ENCODE data around the gene SAPCD2. TPM values are rescaled to one million over a fixed set of nuclear protein-coding genes. Genes with fewer than 3 reads are reported as not detected.
A peak's percentile ranks its signal among the peaks of the same experiment; 100 is the strongest.

The SAPCD2 gene
- total RNA-seq, 1 experiment from 2014 or later: 62.9 TPM

DNA sequence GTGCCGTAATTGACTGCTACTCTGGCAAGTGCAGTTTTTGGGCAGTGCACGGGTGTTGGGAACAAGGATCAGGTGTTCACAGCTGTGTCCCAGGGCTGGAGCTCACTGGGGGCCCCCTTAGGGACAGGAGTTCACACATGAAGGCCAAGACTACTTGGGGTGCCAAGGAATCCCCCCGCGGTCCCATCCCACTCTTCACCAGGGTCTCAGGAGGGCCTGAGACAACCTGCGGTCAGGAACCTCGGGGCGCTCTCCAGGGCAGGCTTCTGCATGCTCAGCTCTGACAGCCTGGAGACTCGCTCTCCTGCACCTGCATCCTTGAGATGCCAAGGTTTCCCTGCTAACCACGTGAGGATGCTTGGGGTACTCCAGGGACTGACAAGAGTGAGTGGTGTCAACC is 14.2 kb upstream of the SAPCD2 start:
- no peak for DNase-seq (ENCODE audit: low spot score)
- in situ Hi-C loops (cut with HindIII; ENCODE audit: low sequenced_read_pairs): no loop called here

DNA sequence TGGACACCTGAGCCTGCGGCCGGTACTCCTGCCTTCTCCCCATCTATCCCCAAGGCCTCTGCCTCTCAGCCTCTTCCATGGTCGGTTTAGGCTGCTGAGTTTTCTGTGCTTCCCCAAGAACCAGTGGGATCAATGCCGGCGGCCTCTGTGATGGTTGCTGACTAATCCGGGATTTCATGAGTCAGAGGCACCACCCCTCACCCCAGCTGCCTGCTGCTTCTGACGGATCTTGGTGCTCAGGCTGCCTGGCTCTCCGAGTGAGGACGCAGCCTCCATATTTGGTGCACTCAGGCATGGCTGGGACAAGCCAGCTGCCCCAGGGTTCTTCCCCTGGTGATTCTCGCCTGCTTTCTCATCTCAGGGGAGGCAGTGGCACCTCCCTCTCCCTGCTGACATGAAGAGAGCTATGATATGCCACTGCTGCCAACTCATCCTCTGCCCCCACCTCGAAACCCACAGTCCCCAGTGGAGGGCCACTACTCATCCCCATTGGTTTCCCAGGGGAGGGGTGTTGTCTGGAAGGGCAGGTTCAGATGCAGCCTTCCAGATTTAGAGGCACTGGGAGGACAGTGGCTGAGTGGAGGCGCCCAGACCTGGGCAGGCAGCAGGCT is 13.1 kb upstream of the SAPCD2 start:
- in situ Hi-C loops (cut with HindIII; ENCODE audit: low sequenced_read_pairs): no loop called here
- DNase-seq (ENCODE audit: low spot score): peak; percentile 17

DNA sequence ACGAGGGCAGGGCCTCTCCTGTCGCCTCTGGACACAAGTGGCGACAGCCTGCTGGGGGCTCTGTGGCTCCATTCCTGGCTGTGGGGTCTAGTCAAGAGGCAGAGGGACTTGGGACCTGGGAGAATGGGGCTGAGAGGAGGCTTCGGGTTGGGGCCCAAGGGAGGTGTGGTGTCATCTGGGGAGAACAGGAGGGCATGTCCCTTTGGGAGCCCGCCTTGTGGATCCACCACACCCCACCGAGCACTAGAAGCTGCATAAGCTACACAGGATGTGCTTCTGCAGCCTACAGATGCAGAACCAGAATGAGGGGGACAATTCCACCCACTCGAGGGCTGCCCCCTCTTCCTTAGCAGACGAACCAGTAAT is 12.6 kb upstream of the SAPCD2 start:
- DNase-seq (ENCODE audit: low spot score): no peak
- in situ Hi-C loops (cut with HindIII; ENCODE audit: low sequenced_read_pairs): no loop called here

DNA sequence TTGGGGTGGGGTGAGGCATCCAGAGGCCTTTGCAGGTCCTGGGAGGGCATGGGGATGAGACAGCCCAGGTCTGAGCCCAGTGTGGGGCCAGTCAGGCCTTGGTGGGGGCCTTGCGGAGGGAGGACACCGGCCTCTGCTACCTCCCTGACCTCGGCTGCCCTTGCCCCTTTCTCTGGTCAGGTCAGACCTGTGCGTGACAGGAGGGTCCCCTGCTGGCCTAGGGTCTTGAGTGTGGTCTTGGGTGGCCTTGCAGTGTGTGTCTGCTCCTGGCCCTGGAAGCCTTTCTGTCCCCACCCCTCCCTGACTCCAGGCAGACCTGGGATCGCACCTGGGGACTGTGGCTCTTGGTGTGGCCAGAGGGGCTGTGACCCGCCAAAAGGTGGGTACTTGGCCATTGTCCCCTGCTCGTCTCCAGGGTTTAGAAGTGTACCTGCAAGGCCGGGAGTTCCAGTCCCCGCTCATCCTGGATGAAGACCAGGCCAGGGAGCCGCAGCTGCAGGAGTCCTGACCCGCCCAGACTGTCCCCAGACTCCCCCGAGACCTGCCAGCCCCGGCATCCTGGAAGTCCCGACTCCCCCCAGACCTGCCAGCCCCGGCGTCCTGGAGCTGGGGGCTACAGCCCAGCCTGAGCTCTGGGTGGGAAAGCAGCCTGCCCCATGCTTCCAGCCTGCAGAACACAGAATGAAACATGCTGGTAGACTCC is 12.0 kb upstream of the SAPCD2 start:
- in situ Hi-C loops (cut with HindIII; ENCODE audit: low sequenced_read_pairs): no loop called here
- no peak for DNase-seq (ENCODE audit: low spot score)

DNA sequence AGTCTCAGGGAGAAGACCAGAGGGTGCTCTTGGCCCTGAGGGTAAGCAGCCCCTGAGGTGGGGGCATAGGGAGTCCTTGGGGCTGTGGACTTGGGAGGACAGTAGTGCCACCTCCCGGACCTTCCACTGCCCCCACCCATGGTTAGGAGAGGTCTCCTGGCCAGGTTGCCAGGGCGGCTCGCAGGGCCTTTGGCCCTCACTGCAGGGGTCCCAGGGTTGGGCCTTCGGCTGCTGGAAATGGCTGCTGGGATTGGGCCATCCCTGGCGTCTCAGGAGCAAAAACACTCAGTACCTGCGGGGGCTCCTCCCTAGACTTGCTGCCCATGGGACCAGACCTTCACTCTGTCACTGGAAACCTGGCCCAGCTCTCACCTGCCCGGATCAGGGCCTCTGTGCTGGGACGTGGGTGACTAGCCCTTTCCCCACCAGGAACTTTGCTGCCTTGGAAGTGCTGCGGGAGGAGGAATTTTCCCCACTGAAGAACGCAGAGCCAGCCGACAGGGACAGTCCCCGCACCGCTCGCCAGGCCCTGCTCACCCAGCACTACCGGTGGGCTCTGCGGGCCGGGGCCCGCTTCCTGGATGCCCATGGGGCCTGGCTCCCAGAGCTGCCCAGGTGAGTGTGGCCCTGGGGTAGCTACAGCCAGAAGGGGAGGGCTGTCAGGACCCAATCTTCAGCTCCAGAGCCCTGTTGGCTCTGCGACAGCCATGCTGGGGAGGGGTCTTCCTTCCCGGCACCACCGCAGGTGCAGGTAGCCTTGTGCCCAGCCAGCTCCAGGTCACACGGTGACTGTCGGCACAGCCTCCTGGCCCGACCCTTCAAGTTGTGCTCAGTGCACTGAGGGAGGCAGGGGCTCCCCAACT is 10.1 kb upstream of the SAPCD2 start:
- no peak for DNase-seq (ENCODE audit: low spot score)
- in situ Hi-C loops (cut with HindIII; ENCODE audit: low sequenced_read_pairs): no loop called here

DNA sequence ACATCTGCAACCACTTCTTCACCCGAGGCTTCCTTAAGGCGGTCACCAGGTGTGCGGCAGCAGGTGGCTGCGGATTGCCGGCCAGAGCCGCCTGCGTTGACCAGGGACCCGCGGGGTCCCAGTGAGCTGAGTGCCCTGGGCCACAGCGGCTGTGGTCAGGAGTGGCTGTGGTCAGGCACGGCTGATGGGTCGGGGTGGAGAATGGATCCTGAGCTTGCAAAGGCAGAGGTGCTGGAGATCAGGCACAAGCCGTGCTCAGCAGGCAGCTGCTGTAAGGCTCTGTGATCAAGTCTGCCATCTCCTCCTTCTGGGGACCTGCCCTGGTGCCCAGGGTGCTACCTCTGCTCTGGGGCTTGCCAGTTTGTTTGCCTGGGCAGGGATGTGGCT is 9.0 kb upstream of the SAPCD2 start:
- DNase-seq (ENCODE audit: low spot score): no peak
- in situ Hi-C loops (cut with HindIII; ENCODE audit: low sequenced_read_pairs): no loop called here

DNA sequence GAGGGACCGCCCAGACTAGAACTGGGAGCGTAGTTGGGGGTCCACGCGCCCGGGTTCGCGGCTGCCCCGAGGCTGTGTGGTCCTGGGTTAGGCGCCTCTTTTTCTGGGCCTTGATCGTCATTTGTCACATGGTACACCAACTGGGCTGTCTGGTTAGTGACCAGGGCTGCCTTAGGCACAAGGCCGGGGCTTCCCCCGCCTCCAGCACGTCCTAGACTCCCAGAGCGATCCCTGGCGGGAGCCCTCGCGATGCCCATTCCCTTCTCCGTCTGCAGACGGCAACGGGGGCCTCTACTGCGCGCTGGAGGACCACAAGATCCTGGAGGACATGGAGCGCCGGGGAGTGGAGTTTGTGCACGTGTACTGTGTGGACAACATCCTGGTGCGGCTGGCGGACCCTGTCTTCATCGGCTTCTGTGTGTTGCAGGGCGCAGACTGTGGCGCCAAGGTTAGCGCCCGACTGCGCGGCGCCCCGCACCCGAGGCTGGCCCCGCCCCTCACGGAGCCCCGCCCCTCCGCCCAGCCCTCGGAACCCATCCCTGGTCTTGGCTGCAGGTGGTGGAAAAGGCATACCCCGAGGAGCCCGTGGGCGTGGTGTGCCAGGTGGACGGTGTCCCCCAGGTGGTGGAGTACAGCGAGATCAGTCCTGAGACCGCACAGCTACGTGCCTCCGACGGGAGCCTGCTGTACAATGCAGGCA is 8.5 kb upstream of the SAPCD2 start:
- no peak for DNase-seq (ENCODE audit: low spot score)
- in situ Hi-C loops (cut with HindIII; ENCODE audit: low sequenced_read_pairs): no loop called here

DNA sequence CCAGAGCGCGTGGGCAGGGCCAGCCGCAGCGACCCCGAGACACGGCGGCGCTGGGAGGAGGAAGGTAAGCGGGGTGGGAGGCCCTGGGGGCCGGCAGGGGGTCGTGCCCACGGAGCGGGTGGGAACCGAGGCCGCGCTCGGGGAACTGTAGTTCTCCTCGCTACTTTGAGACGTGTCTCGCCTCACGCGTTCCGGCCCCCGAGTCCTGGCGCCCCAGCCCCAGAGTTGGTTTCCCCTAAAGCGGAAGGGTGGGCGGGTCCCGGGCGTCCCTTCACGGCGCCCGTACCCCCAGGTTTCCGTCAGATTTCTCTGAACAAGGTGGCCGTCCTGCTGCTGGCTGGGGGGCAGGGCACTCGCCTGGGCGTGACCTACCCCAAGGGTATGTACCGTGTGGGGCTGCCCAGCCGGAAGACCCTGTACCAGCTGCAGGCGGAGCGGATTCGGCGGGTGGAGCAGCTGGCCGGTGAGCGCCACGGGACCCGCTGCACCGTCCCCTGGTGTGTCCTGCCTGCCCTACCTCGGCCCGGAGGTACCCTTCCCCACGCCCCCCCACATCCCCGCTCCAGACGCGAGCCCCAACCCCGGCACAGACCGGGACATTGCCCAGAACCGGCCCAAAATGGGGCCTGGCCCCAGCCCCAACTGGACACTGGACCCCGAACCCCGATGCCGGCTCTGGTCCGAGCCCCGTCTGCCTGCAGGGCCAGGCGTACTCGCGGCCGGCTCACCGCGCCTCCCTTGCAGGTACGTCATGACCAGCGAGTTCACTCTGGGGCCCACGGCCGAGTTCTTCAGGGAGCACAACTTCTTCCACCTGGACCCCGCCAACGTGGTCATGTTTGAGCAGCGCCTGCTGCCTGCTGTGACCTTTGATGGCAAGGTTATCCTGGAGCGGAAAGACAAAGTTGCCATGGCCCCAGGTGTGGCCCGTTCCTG is 7.7 kb upstream of the SAPCD2 start:
- DNase-seq (ENCODE audit: low spot score): no peak
- in situ Hi-C loops (cut with HindIII; ENCODE audit: low sequenced_read_pairs): no loop called here

DNA sequence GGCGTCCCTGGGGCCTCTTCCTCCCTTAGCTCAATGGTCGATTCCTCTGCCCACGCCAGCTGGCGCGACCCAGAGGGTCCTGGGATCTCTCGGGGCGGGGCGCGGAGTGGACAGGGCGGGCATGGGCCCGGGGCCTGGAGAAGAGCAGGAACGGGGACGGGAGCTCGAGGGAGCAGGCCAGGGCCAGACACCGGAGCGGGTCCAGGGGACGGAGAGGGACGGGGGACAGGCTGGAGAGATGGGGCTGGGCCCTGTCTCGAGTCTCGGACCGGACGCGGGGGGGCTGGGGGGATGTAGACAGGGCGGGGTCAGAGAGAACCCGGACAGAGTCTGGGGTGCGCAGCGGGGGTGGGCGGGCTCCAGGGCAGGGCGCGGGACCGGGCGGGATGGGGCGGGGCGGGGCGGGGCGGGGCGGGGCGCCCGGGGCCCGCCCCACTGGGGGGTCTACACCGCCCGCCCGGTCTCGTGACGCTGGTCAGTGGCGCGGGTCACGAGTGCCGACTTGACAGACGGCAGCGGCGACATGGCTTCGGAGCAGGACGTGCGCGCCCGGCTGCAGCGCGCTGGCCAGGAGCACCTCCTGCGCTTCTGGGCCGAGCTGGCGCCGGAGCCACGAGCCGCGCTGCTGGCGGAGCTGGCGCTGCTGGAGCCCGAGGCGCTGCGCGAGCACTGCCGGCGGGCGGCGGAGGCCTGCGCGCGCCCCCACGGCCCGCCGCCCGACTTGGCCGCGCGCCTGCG is 6.8 kb upstream of the SAPCD2 start, which contains the start of gene UAP1L1:
UAP1L1 (plus strand) TSS at position 508 of the 738 bp plus-strand sequence; CDS start at position 524, 16 bp downstream.
- no peak for DNase-seq (ENCODE audit: low spot score)
- in situ Hi-C loops (cut with HindIII; ENCODE audit: low sequenced_read_pairs): no loop called here

DNA sequence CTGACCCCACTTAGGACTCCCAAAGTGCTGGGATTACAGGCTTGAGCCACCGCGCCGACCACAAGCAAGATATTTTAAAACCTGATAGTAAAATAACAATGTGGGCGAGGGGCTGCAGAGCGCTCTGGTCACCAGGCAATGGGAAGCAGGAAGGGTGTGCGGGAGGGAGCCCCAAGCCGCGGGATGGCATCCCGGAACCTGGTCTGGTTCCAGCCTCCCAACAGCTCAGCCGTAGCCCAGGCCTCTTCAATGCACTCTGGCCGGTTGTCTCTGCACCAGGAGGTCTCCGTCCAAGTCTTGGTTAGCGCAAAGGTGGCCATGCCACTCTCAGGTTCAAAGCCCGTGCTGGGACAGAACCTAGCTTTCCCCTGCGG is 6.3 kb upstream of the SAPCD2 start:
- no peak for DNase-seq (ENCODE audit: low spot score)
- in situ Hi-C loops (cut with HindIII; ENCODE audit: low sequenced_read_pairs): no loop called here

DNA sequence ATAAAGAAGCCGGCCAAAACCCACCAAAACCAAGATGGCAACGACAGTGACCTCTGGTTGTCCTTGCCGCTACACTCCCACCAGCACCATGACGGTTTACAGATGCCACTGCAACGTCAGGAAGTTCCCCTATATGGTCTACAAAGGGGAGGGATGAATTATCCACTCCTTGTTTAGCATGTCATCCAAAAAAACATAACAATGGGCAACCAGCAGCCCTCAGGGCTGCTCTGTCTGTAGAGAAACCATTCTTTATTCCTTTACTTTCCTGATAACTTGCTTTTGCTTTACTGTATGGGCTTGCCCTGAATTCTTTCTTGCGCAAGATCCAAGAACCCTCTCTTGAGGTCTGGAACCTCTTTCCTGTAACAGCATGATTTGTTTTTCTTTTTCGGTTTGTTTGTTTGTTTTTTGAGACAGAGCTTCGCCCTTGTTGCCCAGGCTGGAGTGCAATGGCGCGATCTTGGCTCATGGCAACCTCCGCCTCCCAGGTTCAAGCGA is 5.0 kb upstream of the SAPCD2 start:
- in situ Hi-C loops (cut with HindIII; ENCODE audit: low sequenced_read_pairs): no loop called here

DNA sequence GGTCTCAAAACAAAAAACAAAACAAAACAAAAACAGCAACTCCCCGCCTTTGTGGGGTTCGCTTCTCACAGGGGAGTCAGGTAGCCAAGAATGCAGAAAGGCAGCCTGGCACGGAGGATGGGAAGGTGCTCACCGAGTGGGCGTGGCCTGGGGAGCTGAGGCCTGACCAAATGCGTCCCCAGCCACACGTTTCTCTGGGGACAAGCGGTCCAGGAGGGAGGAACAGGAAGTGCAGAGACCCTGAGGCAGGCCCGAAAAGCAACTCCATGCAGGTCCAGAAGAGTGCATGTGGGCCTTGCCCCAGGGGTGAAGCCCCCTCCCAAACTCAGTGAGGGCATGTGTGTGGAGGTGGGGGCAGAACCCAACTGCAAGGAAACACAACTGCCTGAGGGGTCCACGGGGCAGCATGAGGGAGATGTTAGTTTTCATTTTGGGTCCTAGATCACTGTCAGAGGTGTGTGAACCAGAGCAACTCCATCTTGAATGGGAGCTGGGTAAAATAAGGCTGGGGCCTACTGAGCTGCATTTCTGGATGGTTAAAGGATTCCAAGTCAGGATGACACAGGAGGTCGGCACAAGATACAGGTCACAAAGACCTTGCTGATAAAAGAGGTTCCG is 4.4 kb upstream of the SAPCD2 start:
- no peak for DNase-seq (ENCODE audit: low spot score)
- in situ Hi-C loops (cut with HindIII; ENCODE audit: low sequenced_read_pairs): no loop called here

More for the DNA sequence above, 5.0 kb upstream of the SAPCD2 start:
- DNase-seq (ENCODE audit: low spot score): no peak

DNA sequence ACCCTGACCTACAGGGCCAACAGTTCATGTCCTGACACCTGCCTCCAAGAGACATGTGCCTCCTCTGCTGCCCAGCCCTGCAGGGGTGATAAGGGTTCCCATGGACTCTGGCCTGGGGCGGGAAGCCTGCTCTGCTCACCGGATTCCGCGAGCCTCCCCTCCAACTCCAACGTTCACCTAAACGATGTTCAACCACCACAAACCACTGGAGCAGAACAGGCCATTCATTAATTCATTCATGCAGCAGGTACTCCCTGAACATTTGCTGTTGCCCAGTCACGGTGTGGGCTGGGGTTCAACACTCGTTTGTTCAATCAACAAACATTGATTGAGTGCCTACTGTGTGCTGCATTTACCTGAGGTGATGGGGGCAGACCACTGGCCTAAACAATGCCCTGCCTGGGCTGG is 3.6 kb upstream of the SAPCD2 start:
- DNase-seq (ENCODE audit: low spot score): no peak
- in situ Hi-C loops (cut with HindIII; ENCODE audit: low sequenced_read_pairs): no loop called here

DNA sequence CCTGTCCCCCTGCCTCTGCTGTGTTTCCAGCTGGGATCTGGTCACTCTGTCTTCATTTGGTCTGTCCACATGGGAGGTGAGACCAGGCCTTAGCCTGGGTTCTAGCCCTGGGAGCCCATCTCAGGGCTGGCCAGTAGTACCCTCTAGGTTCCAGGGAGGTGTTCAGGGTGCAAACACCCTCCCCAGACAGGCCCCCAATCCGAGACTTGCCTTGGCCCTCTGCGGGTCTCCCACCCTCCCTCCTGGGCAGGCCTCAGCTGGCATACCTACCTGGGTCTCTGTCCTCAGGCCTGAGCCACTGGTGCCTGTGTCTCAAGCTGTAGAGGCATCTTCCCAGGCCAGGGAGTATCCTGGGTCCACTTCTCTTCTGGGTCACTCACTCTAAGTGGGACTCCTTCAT is 925 bp upstream of the SAPCD2 start:
- in situ Hi-C loops (cut with HindIII; ENCODE audit: low sequenced_read_pairs): no loop called here
- no peak for DNase-seq (ENCODE audit: low spot score)

DNA sequence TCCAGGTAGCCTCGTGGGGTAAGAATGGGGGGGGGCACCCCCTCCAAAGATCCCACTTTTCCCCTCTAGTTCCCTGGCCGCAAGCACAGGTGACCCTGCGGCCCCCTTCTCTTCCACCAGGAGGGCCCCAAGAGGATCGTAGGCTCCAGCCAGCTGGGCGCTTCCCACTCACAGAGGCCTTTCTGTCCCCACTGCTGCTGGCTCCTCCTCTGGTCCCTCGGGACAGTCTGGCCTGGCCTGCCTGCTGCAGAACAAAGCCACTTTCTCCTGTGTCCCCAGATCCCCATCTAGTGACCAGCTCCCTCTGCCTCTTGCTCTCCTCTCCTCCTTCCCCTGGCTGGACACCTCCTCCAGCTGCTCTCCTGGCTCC is 534 bp upstream of the SAPCD2 start:
- peak; percentile 39 for DNase-seq (ENCODE audit: low spot score)

DNA sequence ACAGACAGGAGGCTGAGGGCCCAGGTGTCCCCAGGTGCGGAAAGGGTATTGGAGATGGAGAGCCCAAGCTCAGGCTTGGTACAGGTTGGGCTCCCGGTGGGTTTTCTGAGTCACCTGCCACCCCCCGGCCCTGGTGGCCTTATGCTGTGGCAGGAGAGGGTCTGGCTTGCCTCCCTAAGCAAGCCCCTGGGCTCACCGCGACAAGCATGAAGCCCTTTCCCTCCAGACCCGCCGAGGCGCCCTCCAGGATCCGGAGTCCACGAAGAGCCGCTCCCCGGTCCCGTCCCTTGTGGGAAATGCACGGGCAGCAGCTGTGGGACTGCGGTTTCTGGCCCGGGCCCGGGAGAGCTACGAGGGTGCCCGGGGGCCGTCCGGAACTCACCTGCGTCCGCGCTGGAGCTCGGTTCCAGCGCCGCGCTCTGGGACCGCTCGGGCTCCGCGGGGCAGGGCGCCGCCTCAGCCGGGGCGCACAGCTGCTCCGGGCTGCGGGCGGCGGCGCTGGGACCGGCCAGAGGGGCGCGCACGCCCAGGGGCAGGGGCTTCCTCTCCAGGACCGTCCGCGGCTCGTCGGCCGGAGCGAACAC is 757 bp downstream of the SAPCD2 start:
- in situ Hi-C loops (cut with HindIII; ENCODE audit: low sequenced_read_pairs): no loop called here
- no peak for DNase-seq (ENCODE audit: low spot score)

More for the DNA sequence above, 534 bp upstream of the SAPCD2 start:
- in situ Hi-C loops (cut with HindIII; ENCODE audit: low sequenced_read_pairs): no loop called here

All from G401 (cell line).